Left cardiac atrium (tissue), 4 donors: ENCODE measurements around the gene FBXL20. TPM values are rescaled to one million over a fixed set of nuclear protein-coding genes. Genes with fewer than 3 reads are reported as not detected.

ENCODE experiments used
- ATAC-seq, 2 donors: fragments of 200-7000 bp; cut with Tn5 transposase; one replicate each; pipeline ENCODE4 v1.9.1; 2020; ENCODE audit warnings: mild to moderate bottlenecking in 2 of 2, moderate library complexity in 2 of 2
- DNase-seq: peaks from one replicate; pipeline ENCODE4 v3.0.0-alpha.2; 2020
- intact Hi-C, 2 donors: fragments of 100-400 bp; cut with DNase I; formaldehyde crosslinking; loops; one replicate each; pipeline versions ENCODE4 v1.14.1 to v1.15.1; 2022 to 2023
- total RNA-seq, 2 donors: library from RNA; stranded (reverse); fragmentation: NEBNext Ultra II Directional; extraction: Animal tissue kit (Norgen Biotek cat#: 25700); gene quantifications; one replicate each; pipeline ENCODE4 v1.2.1, GENCODE V29; 2021
- donor health status: DM: no; HTN: yes; CAD: no.
- donor health status: DM: no; HTN: yes; CAD: no; lungs with severe emphysema.
- donor health status: DM: yes; HTN: yes; CAD: no.
- donor health status: Dilated cardiomyopathy.

The FBXL20 gene
- total RNA-seq, 2 donors from 2014 or later, result 6.1 to 11.4 TPM

DNA sequence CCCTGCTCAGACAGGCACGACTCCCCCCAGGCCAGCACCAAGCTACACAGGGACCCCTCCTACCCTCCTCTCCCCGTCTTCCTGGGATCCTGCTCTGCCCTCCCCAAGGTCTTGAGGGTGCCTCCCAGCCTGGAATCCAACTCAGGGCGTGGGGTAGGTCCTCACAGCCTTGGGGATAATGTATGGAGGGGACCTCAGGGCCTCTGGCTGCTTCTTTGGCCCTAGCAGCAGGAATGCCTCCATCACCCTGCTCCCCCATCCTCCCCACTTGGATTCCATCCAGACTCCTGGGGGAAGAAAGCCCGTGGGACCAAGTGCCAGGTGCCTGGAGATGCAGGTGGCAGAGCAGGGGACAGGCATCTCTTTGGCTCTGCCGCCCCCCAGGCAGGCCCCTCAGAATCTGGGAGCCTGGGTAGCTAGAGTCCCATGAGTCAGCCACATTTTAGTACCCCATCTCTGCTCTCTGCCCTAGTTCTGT lies 164.9 kb downstream of the FBXL20 start:
- DNase-seq (no peak), ATAC-seq (no peak)
- intact Hi-C loops, result no loop called here

DNA sequence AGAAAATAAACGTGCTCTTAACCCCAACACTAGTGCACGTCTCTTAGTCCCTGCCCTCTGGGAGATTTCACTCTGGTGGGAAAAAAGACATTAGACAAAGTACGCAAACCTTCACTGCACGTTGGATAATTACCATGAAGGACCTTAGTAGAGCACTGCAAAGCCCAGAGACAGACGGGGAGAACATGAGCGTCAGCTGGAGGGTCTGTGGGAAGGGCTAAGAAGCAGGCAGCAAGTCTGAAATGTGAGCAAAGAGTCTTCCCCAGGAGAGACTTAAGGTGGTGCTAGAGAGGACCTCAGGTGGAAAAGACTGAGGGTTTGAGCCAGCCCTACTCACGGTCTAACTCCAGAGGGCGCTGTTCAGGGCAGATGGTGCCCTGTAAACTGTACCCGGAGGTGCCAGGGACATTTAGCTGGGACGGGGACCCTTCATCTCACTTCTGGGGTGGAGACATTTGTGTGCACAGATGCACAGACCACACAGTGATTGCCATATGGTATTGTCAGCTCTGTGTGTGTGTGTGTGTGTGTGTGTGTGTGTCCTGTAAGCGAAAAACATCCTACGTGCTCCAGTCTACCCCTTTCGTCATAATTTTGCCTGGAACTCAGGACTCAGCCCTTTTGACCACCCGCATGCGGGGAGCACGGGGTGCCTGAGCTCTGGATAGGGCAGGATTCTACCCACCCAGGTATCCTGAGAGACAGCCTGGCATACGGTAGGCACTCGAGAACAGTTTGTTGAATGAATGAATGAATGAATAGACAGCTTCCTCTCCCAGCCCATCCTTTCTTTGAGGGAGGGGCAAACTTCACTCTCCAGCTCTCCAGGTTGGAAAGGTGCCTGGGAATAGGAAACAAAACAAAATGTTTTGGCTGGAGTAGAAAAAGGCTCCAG lies 165.6 kb downstream of the FBXL20 start:
- intact Hi-C loops, result no loop called here
- no peak for DNase-seq
- ATAC-seq, result peak in 1 of 2 donors; percentile 13

DNA sequence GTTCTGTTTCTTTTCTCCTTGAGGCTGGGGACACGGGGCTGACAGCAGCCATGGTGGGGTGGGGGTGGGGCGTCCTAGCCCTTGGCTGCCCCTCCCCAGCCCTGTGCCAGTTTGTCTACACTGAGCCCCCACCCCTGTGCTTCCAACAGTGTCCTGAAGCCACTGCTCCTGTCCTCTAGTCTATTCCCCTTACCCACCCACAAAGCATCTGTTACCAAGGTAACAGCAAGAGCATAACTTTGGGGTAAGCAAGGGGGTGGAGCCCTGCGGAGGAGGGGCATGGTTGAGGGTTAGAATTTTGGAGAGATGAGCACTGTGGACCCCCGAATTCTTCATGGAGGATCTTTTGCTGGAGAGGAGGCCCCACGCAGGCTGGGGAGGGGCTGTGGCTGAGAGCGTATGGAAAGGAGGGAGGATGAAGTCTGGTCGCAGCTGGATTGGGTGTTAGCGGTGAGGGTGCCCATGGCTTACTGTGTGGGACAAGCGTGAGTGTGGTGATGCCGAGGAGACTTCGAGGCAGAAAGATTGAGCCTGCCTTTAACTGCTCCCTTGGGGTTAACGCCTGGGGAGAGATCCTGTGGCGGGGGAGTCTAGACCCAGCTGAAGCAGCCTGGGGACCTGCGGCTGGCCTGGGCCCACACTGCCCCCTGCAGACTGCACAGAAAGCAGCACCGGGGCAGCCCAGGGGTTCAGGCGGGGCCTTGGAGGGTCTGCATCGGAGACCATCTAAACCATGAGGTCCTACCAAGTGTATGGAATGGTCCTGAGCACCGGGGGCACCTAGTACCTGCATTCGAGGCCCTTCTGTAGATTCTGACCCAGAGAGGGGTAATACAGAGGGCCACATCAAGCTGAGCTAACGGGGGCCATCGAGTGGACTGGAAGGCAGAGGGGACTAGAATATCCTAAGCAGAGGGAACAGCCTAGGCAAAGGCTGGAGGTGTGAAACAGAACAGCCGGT lies 169.6 kb downstream of the FBXL20 start:
- intact Hi-C loops, result no loop called here
- DNase-seq (peak; percentile 58), ATAC-seq (peak; percentile 74 to 84)

DNA sequence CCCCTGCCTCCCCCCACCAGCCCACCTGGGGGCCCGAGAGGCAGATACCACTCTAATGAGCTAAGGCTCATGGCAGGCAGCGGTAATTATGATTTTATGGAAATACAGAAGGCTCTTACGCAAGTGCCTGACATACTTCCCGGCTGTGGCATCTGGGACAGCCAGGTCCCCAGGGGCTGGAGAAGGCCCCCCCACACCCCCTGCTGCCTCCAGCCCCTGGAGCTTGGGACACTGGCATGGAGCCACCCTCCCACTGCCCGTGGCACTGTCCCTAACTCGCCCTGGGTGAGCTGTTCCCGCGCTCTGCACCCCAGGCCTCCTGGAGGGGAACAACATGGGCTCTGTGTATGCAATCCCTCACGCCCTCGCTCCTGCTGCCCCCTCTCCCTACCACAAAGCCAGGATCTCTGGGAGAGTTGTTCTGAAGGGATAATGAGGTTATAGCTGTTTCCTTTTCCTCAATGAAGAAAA lies 170.3 kb downstream of the FBXL20 start:
- ATAC-seq, result no peak
- intact Hi-C loops, result no loop called here
- no peak for DNase-seq

DNA sequence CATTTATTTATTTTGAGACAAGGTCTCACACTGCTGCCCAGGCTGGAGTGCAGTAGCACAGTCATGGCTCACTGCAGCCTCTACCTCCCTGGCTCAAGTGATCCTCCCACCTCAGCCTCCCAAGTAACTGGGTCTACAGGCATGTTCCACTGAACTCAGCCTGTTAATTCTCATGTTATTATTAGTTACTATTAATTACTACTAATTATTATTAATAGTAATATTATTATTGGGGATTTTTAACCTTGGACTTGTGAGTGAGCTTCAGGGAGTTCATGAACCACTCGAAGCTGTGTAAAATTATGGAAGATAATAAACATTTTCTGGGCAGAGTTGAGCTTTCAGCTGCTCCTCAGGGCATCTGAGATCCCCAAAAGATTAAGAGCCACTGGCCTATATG lies 171.1 kb downstream of the FBXL20 start:
- ATAC-seq, result no peak
- intact Hi-C loops, result no loop called here
- no peak for DNase-seq

DNA sequence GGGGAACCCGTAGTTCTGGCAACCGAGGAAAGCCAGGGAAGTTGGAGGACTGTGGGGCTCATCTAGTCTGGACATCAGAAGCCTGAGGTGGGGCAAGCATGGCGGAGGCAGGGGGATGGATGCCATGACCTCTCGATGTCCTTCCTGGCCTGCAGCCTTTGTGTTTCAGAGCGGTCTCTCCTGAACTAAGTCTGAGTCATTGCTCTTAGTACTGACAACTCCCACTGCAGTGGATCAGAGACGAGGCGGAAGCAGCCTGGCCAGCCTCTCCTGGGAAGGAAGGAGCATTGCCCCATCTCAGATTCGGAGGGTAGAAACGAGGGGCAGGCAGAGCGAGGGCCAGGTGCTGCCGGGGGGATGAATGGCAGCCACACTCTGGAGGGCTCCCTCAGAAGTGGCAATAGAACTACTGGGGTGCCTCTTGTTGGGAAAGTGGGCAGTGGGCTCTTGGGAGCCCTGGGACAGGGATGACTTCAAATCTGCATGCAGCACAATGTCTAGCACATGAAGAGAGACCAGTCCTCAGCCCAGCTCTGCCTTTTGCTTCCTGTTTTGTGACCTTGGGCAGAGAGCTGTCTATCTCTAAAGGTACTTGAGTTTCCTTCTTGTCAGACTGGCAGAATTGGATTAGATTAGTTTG lies 172.0 kb downstream of the FBXL20 start:
- intact Hi-C loops, result no loop called here
- no peak for ATAC-seq

DNA sequence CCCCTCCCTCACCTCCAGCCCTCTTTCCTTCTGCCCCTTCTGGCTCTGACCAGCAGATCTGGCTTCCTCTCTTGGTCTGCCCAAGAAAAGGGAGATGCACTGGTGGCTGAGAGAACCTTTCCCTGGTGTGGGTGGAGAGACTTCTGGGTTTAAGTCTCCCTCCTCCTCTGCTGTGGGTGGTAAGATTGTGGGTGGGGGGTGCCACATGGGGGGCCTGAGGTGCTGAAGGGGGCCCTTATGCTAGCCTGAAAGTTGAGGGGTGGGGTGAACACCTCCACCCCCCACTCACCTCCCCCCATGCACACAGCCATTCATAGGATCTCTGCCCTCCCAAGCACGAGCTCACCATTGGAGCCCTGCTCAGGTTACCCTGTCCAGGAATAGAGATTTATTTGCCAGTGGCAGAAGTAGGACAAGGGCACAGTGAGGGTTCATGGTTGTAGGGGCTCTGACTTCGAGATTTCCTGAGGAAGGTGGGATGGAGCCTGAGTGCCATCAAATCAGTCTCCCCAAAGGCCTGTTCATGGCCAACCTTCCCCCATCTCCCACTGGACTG lies 174.0 kb downstream of the FBXL20 start:
- ATAC-seq, result no peak
- intact Hi-C loops, result no loop called here

More for the DNA sequence above, 172.0 kb downstream of the FBXL20 start:
- DNase-seq, result no peak

DNA sequence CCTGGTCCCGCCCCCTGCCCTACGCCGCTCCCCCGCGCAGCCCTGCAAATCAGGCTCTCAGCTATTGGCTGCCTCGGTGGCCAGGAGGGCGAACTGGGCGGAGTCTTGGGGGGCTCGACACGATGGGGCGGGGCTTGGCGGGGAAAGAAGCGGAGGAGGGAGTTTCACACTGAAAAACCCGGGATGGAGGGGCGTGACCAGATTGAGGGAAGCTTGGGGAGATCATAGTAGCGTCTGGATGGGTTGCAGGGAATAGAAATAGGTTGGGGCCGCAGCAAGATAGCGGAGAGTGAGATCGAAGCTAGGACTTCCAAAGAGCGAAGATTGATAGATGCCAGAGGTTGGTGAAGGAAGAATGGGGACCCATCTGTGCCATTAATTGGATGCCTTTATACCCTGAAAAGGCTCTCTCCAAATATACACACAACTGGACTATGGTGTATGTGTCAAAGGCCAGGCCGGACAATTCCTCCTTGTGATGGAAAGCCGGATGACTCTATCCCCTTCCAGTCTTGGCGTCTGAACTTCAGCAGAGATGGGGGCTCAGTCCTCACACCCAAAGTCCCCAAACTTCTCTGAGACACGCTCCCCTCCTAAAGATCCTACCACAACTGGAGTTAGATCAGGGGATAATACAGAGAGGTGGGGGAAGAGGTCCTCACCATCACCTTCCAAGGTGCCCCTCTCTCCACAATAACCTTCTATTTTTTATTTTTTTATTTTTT lies 175.3 kb downstream of the FBXL20 start:
- intact Hi-C loops, result no loop called here
- peak; percentile 82 for DNase-seq
- peak; percentile 82 to 89 for ATAC-seq

More for the DNA sequence above, 174.0 kb downstream of the FBXL20 start:
- DNase-seq, result no peak

DNA sequence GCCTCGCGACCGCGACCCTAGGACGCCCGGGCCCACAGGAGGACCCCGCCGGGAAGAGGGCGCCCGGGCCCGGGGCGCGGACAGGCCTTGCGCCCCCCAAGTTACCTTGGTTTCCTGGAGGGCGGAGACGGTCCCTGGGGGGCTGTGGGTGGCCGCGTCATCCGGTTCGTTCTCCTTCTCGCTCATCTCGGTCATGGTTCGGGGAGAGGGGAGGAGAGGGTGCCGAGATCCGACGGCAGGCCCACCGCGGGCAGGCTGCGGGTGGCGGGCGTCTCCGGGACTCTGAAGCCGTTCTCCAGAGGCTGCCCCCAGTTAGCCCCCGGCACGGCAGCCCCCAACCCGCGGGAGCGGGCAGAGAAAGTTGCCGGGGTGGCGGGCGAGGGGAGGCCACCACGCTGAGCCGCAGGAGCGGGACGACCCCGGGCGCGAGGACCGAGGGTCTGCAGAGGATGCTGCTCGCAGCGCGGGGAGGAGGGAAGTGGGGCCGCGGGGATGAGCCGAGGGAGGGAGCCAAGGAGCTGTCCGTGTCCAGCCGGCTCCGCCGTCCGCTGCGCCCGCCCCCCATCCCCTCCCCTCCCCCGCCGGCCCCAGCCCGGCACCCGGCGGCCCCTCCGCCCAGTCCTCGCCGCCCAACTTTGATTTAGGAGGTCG lies 176.0 kb downstream of the FBXL20 start, which contains the start of gene STAC2:
TSS of gene STAC2 (minus strand) at position 638 of the 651 bp plus-strand sequence. CDS start at position 195, 443 bp downstream.
- DNase-seq, result no peak
- peak; percentile 2 to 9 for ATAC-seq
- intact Hi-C loops, result no loop called here

DNA sequence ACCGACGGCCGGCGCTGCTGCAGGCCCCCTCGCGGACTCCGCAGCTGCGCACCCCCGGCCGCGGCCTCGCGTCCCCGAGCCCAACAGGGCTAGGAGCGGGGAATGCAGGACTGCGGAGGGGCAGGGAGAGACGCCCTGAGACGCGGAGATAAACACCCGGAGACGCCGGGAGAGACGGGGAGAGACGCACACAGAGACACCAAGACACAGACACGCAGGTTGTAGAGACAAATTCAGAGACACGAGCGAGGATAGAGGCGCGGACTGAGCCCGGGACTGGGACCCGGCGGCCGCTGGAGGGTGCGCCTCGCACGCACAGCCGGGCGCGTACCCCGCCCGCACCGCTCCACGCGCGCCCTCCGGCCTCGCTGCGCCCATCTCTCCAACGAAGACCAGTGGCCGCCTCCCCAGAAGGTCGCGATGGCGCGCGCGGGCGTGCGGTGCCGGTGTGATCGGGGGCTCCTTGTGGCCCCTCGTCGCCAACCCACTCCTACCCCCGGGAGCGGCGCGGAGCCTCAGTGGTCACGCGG lies 176.6 kb downstream of the FBXL20 start:
- ATAC-seq, result peak; percentile 25 to 33
- intact Hi-C loops, result no loop called here

DNA sequence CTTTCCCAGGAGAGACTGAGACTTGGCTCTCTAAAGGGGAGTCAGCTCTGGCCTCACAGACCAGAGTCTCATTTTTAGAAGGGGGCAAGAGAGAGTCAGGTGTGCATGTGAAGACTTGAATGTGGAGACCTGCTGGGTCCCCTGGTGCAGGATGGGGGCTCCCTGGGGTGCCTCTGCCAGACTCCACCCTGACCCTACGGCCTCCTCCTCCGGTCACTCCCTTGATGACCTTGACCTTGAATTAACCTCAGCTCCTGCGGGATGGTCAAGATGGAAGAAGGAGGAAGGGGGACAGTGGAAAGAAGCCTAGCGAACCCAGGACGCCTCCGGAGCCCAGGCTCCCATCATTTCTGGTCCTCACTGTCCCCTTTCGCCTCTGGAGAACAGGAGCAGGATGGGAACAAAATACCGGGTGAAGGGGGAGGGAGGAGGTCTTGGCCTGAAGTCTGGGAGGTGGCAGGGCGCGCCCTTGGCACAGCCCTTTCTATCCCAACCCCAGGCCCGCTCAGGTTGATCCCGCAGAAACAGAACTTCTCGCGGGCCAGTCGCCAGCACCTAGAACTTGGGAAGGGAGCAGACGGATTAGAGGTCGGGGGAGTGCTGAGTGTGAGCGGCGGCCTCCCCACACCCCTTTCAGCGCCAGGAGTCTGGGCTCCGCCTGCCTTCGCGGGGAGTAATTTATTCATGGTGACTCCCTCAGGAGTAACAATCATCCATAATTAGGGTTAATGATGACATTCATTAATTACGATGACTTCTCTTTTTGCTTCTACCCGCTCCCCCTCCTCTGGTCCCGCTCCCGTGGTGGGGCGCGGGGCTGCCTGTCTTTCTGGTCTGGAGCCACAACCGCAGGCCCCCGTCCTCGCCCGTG lies 177.3 kb downstream of the FBXL20 start:
- ATAC-seq (no peak), DNase-seq (no peak)
- intact Hi-C loops, result no loop called here

More for the DNA sequence above, 176.6 kb downstream of the FBXL20 start:
- DNase-seq, result no peak

DNA sequence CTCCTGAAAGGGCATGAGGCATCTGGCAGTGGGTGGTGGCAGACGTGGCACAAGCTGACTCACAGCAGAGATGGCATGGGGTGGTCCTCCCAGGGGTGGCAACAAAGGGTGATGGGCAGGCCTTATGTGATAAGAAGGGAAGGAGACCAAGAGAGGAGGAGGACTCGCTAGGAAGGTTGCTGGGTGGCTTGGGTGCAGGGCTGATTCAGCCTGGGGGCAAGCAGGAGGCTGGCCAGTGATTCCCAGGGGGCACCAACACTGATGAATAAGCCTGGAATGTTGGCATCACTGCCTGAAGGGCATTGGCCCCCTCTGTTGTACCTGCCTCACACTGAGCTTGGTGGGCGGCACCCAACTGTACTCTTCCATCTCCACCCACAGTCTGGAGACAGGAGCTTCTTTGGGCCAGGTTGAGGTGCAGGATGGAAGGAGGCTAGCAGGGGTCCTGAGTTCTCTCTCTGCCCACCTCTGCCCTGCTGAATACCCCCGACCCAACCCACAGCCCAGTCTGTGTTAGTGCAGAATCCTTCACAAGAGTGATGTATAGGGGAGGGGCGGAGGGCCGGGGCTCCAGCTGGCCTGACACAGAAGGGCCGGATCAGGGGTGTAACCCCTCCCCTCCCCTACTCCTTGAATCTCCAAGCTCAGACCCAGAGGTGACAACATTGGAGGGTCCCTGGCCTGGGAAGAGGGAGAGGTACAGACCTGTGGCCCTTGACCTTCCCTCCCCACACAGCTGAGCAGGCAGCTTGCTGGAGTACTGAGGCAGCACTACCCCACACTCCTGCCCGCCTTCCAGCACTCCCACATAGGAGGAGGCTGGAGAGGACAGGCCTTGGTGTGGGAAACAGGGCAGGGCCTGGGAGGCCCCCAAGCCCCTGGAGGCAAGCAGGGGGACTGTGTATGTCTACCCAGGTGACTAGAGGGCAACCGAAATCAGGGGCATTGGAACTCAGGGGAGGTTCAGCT lies 178.3 kb downstream of the FBXL20 start:
- DNase-seq, result no peak
- ATAC-seq, result no peak
- intact Hi-C loops, result no loop called here

DNA sequence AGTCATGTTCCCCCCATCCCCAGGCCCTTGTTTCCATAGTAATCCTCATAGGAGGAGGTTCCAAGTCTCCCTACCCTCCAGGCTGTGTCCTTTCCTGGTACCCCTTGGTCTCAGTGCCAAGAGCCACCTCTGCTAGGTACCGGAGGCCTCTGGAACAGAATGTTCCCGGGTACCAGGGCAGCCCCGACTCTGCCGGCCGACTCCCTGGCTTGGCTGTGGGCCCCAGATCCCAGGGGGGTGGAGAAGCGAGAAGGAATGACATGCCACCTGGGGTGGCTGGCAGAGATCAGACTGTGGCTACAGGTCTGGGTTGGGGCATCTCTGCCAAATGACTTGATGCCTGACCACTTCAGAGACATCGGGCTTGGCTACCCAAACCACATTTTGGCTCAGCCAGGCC lies 179.3 kb downstream of the FBXL20 start:
- ATAC-seq (no peak), DNase-seq (no peak)
- intact Hi-C loops, result no loop called here

DNA sequence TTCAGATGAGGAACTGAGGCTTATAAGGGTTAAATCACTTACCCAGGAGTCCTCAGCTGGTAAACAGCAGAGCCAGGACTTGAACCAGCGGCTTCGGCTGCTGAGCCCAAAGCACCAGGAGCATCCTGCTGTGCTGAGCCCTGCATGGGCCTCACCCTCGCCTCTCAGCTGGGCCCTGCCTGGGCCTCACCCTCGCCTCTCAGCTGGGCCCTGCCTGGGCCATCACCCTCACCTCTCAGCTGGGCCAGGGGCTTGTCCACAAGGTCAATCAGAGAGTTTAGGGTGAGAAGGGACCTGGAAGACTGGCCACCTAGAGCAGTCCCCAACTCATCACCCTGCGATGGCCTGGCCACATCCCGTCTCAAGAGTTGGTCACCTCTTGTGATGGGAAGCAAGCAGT lies 179.9 kb downstream of the FBXL20 start:
- ATAC-seq, result no peak
- intact Hi-C loops, result no loop called here

DNA sequence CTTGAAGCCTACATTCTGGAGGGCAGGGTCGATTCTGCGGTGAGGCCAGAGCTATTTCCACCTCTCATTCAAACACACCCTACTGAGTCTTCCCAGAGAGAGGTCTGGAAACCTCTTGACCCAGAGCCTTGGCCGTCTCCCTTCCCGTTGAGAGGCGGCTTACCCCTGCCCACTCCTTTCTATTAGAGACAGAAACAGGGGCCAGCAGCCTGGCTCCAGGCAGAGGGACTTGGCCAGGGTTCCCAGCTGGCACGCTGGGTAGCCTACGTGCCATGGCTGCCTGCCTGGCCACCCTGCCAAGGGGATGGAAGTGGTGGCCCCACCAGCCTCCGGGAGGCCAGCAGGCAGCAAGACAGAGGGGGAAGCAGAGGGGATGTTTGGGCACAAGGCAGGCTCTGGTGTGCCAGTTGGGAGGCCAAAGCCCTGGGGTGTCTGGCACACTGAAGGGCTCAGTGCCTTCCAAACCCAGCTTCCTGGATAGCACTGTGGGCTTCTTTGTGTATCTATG lies 181.7 kb downstream of the FBXL20 start:
- peak; percentile 67 to 77 for ATAC-seq
- intact Hi-C loops, result no loop called here
- no peak for DNase-seq

More for the DNA sequence above, 179.9 kb downstream of the FBXL20 start:
- DNase-seq, result no peak
